Measurements from ENCODE around the gene MRPL34. TPM values are rescaled to one million over a fixed set of nuclear protein-coding genes. Genes with fewer than 3 reads are reported as not detected.

Gene MRPL34
- total and polyA plus RNA-seq, 7 donors: 105 to 558 (median 217) TPM

DNA sequence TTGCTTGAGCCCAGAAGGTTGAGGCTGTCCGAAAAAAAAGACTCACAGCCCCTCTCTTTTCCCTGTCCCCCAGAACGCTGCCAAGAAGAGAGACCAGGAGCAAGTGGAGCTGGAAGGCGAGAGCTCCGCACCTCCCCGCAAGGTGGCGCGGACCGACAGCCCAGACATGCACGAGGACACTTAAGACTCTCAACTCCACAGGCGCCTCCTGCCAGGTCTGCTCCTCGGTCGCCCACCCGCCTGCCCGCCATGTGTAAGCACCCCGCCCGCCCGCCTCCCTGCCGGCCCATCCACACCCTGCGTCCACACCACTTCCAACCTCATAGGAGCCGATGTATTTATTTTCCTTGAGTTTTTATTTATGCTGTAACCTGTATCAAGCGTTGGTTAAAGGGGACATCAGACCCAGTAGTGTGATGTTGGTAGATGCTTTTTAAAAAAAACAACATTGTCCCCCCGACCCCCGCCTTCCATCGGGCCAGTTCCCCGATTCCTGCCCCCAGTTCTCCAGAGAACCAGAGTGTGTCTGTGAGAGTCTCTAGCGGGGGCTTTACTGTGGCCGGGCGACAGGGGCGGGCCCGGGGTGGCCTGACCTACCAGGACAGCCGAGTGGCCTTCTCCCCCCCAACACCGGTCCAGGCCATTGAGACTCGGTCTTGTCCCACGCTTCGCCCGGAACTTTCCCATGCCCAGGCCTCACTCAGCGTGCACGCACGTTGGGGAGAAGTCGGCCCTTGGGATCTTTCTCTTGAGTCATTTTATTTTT is 14.0 kb downstream of the MRPL34 start:
- intact Hi-C loops (cut with DNase I): no loop called here
- DNase-seq: no peak
- TF ChIP-seq, protein P1, sequence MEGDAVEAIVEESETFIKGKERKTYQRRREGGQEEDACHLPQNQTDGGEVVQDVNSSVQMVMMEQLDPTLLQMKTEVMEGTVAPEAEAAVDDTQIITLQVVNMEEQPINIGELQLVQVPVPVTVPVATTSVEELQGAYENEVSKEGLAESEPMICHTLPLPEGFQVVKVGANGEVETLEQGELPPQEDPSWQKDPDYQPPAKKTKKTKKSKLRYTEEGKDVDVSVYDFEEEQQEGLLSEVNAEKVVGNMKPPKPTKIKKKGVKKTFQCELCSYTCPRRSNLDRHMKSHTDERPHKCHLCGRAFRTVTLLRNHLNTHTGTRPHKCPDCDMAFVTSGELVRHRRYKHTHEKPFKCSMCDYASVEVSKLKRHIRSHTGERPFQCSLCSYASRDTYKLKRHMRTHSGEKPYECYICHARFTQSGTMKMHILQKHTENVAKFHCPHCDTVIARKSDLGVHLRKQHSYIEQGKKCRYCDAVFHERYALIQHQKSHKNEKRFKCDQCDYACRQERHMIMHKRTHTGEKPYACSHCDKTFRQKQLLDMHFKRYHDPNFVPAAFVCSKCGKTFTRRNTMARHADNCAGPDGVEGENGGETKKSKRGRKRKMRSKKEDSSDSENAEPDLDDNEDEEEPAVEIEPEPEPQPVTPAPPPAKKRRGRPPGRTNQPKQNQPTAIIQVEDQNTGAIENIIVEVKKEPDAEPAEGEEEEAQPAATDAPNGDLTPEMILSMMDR (IDR thresholded peaks at IDR 0.05): no peak
- Histone ChIP-seq H3K36me3 (ENCODE audit: insufficient read depth in 1 of 2, low read depth in 1 of 2) (peaks cover 3 to 68% of the 10 kb centered on the region in 2 donors), H3K4me3 (no peak overlapping the region), H3K4me1 (no peaks in the 10 kb centered on the region), H3K27me3 (ENCODE audit: insufficient read depth in 3 of 3, low read length in 2 of 3) (no peaks in the 10 kb centered on the region), H3K9me3 (no peaks in the 10 kb centered on the region), H3K27ac (no peak overlapping the region)
- WGBS, 3 donors: 89 to 93% (median 93%) methylated on average over 40 of the region's 40 CpGs
- ATAC-seq: no peak

DNA sequence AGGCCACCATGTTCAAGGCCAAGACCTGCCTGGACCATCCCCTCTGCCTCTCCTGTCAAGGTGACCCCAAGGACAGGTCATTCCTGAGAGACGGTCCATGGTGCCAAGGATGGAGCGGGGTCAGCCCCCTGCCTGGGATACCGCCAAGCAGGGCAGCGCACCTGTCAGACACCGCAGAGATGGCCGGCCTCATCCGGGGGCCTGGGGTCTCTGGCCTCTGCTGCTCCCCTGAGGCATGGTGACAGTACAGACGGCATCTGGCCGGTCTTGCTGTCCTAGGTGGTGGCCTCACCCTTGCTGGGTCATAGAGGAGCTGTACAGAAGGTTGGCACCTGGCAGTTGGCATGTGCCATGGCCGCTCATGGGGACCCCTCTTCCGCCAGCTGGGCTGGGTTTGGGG is 14.8 kb downstream of the MRPL34 start:
- TF ChIP-seq, protein P1 (IDR thresholded peaks at IDR 0.05): no peak
- Histone ChIP-seq H3K4me1 (no peaks in the 10 kb centered on the region), H3K36me3 (ENCODE audit: insufficient read depth in 1 of 2, low read depth in 1 of 2) (peaks cover 3 to 67% of the 10 kb centered on the region in 2 donors), H3K4me3 (no peak overlapping the region), H3K27me3 (ENCODE audit: insufficient read depth in 3 of 3, low read length in 2 of 3) (no peaks in the 10 kb centered on the region), H3K9me3 (no peaks in the 10 kb centered on the region), H3K27ac (no peak overlapping the region)
- DNase-seq: no peak
- 73 to 80% (median 74%) methylated on average over 11 of the region's 11 CpGs for WGBS, 3 donors
- ATAC-seq: no peak
- intact Hi-C loops (cut with DNase I): no loop called here

DNA sequence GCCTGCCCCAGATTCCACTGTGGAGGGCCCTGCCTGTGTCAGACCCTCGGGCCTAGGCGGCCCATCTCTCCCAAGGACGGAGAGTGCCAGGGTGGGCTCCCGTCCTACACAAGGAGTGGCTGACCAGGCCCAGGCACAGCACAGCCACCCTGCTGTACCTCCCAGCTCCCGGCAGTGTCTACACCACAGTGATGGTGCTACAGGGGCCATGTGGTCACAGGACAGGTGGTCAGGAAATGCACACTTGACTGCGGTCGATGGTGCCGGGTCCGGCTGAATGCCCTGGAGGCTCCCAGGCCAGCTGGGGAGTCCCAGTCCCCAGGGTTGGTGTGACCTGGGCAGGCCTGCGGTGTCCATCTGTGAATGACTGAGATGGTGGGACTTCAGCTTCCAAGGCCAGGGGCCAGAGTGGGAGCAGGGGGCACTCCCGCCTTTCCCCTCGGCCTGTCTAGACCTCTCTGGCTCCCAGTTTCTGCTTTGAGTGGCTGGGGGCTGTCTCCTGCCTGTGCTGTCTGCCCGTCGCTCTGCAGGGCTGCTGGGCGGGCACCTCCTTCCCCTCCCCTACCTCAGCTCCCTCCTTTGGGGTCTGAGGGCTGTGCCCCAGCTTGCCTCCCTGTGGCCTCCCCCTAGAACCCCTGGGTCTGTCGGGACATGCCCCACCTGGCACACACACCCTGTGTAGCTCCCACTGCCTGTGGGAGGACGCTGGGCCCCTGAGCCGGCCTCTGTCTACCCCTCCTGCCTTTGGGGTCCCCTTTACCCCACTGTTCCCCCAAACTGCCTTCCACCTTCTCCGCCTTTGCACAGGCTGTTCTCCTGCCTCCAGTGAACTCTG is 16.2 kb downstream of the MRPL34 start:
- intact Hi-C loops (cut with DNase I): no loop called here
- WGBS, 3 donors: 86 to 89% (median 86%) methylated on average over 17 to 19 of the region's 19 CpGs
- Histone ChIP-seq H3K36me3 (ENCODE audit: insufficient read depth in 1 of 2, low read depth in 1 of 2) (peaks cover 3 to 59% of the 10 kb centered on the region in 2 donors), H3K27ac (no peak overlapping the region), H3K27me3 (ENCODE audit: insufficient read depth in 3 of 3, low read length in 2 of 3) (no peaks in the 10 kb centered on the region), H3K9me3 (no peaks in the 10 kb centered on the region), H3K4me1 (no peaks in the 10 kb centered on the region), H3K4me3 (no peak overlapping the region)
- TF ChIP-seq, protein P1 (IDR thresholded peaks at IDR 0.05): no peak
- DNase-seq (no peak), ATAC-seq (peak in 1 of 4 donors; percentile 15)

DNA sequence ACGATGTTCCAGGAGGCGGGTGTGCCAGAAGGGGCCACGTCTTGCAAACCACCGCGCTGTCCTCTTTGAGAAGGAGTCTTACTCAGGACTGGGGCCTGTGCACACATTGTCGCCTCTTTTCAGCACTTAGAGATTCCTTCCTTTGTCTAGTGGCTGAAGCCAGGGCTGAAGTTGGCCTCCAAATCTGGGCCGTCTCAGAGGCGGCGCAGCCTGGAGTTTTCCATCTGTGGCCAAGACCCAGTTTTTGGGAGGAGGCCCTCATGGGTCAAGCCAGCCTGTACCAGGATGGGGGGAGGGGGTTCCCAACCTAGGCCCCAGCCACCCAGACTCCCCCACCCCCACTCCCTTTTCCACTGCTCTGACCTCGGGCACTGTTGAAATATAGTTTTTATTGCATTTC is 17.2 kb downstream of the MRPL34 start:
- H3K9me3 ChIP-seq: no peaks in the 10 kb centered on the region
- H3K27me3 ChIP-seq (ENCODE audit: insufficient read depth in 3 of 3, low read length in 2 of 3): no peaks in the 10 kb centered on the region
- 62 to 76% (median 68%) methylated on average over 10 of the region's 10 CpGs for WGBS, 3 donors
- no peak overlapping the region for H3K27ac ChIP-seq
- no peak overlapping the region for H3K4me3 ChIP-seq
- no peaks in the 10 kb centered on the region for H3K4me1 ChIP-seq
- peaks cover 3 to 60% of the 10 kb centered on the region in 2 donors for H3K36me3 ChIP-seq (ENCODE audit: insufficient read depth in 1 of 2, low read depth in 1 of 2)
- TF ChIP-seq, protein P1 (IDR thresholded peaks at IDR 0.05): no peak
- intact Hi-C loops (cut with DNase I): no loop called here
- ATAC-seq (no peak), DNase-seq (no peak)
